HG03457 (cell line): ENCODE results near the gene RHBDL3.

Experiments
- ATAC-seq: cut with Tn5 transposase; IDR thresholded peaks from one replicate; pipeline ENCODE4 v1.9.1; 2021; ENCODE audit warnings: moderate number of reproducible peaks; ENCODE audit not compliant: unreplicated experiment

Gene RHBDL3

GRCh38 chr17:32266389-32267301 is 1.0 kb downstream of the RHBDL3 start:
- no peak for ATAC-seq

- ATAC-seq: no peak
These were observed 2.1 kb downstream of the RHBDL3 start for GRCh38 chr17:32267690-32268205.

GRCh38 chr17:32268734-32269288 is 3.2 kb downstream of the RHBDL3 start:
- ATAC-seq: no peak

- no peak for ATAC-seq
These were observed 3.7 kb downstream of the RHBDL3 start for GRCh38 chr17:32269377-32269776.

- ATAC-seq: no peak
These were observed 6.2 kb downstream of the RHBDL3 start for GRCh38 chr17:32271844-32272243.

GRCh38 chr17:32274101-32274500 is 8.5 kb downstream of the RHBDL3 start:
- no peak for ATAC-seq

- no peak for ATAC-seq
These were observed 9.0 kb downstream of the RHBDL3 start for GRCh38 chr17:32274643-32275042.

GRCh38 chr17:32275060-32276042 is 9.7 kb downstream of the RHBDL3 start:
- no peak for ATAC-seq

GRCh38 chr17:32276171-32276601 is 10.6 kb downstream of the RHBDL3 start:
- no peak for ATAC-seq

GRCh38 chr17:32277284-32277683 is 11.7 kb downstream of the RHBDL3 start:
- ATAC-seq: no peak

- no peak for ATAC-seq
These were observed 13.2 kb downstream of the RHBDL3 start for GRCh38 chr17:32278815-32279214.

- no peak for ATAC-seq
These were observed 14.5 kb downstream of the RHBDL3 start for GRCh38 chr17:32279891-32280716.

- no peak for ATAC-seq
These were observed 15.4 kb downstream of the RHBDL3 start for GRCh38 chr17:32281011-32281451.

GRCh38 chr17:32283745-32284201 is 18.1 kb downstream of the RHBDL3 start:
- no peak for ATAC-seq

- no peak for ATAC-seq
These were observed 19.7 kb downstream of the RHBDL3 start for GRCh38 chr17:32285306-32285705.

GRCh38 chr17:32285746-32286517 is 20.3 kb downstream of the RHBDL3 start:
- no peak for ATAC-seq

- ATAC-seq: no peak
These were observed 20.9 kb downstream of the RHBDL3 start for GRCh38 chr17:32286518-32286900.

- ATAC-seq: no peak
These were observed 22.3 kb downstream of the RHBDL3 start for GRCh38 chr17:32287804-32288511.

- ATAC-seq: no peak
These were observed 23.0 kb downstream of the RHBDL3 start for GRCh38 chr17:32288615-32289014.
